Keratinocyte (primary cell): ENCODE measurements around the gene C15orf61. TPM values are rescaled to one million over a fixed set of nuclear protein-coding genes. Genes with fewer than 3 reads are reported as not detected.

Experiments
- DNase-seq: peaks from one replicate; pipeline ENCODE4 v3.0.0-alpha.2; 2011; ENCODE audit warnings: low read depth, missing footprints, low spot score
- FAIRE-seq: peaks from 2 replicates; lab custom pipeline; 2011; peaks lifted over from hg19 to GRCh38; lab: Jason Lieb, UNC
- H2AFZ ChIP-seq: 2 replicates; pipeline ENCODE4 v1.6.0; 2012; ENCODE audit warnings: low read length, control low read depth, inconsistent platforms; ENCODE audit not compliant: control insufficient read depth
- H3K27ac ChIP-seq: 2 replicates; pipeline ENCODE4 v1.5.1; 2011; ENCODE audit warnings: low read length; ENCODE audit not compliant: control insufficient read depth, insufficient read depth
- H3K27me3 ChIP-seq: 3 replicates; pipeline ENCODE4 v1.6.0; 2011; ENCODE audit warnings: low read length; ENCODE audit not compliant: control insufficient read depth, insufficient read depth; ENCODE audit errors: extremely low read depth
- H3K36me3 ChIP-seq, 2 experiments: 2 replicates in 1 of 2; 3 replicates in 1 of 2; pipeline ENCODE4 v1.5.1; 2011; ENCODE audit warnings: low read length in 2 of 2, mild to moderate bottlenecking in 1 of 2; ENCODE audit not compliant: control insufficient read depth in 2 of 2, insufficient read depth in 2 of 2; ENCODE audit errors: extremely low read depth in 1 of 2
- H3K4me1 ChIP-seq: 3 replicates; pipeline ENCODE4 v1.5.1; 2011; ENCODE audit warnings: low read length; ENCODE audit not compliant: control insufficient read depth, insufficient read depth; ENCODE audit errors: extremely low read depth
- H3K4me2 ChIP-seq: 3 replicates; pipeline ENCODE4 v1.6.0; 2011; ENCODE audit warnings: low read depth, low read length; ENCODE audit not compliant: control insufficient read depth, insufficient read depth; ENCODE audit errors: extremely low read depth
- H3K4me3 ChIP-seq, 3 experiments: fragments of 200-600 bp in 1 of 3; sonication (generic) in 1 of 3; 2 replicates in 2 of 3; 3 replicates in 1 of 3; pipeline ENCODE4 v1.5.1; 2011 to 2016; ENCODE audit warnings: low read length in 3 of 3, mild to moderate bottlenecking in 3 of 3, control low read depth in 2 of 3, inconsistent platforms in 1 of 3, low read depth in 1 of 3, mixed read lengths in 1 of 3, mixed run types in 1 of 3, moderate library complexity in 1 of 3; ENCODE audit not compliant: control insufficient read depth in 2 of 3, insufficient read depth in 2 of 3; ENCODE audit errors: extremely low read depth in 1 of 3
- H3K79me2 ChIP-seq: 2 replicates; pipeline ENCODE4 v1.6.0; 2012; ENCODE audit warnings: low read length; ENCODE audit not compliant: control insufficient read depth, insufficient read depth
- H3K9ac ChIP-seq: 3 replicates; pipeline ENCODE4 v1.6.0; 2011; ENCODE audit warnings: low read length; ENCODE audit not compliant: control insufficient read depth, insufficient read depth; ENCODE audit errors: extremely low read depth
- H3K9me1 ChIP-seq: 3 replicates; pipeline ENCODE4 v1.6.0; 2011; ENCODE audit warnings: low read length; ENCODE audit not compliant: control insufficient read depth, insufficient read depth; ENCODE audit errors: extremely low read depth
- H3K9me3 ChIP-seq: 2 replicates; pipeline ENCODE4 v1.5.1; 2012; ENCODE audit warnings: low read depth, low read length; ENCODE audit not compliant: control insufficient read depth
- H4K20me1 ChIP-seq: 3 replicates; pipeline ENCODE4 v1.6.0; 2011; ENCODE audit warnings: low read length; ENCODE audit not compliant: control insufficient read depth, insufficient read depth; ENCODE audit errors: extremely low read depth
- EZH2 ChIP-seq: IDR thresholded peaks from one replicate; pipeline ENCODE4 v1.6.1; 2012; ENCODE audit warnings: inconsistent platforms, mild to moderate bottlenecking, low read length, moderate library complexity
- dilution Hi-C: fragments of 300-500 bp; cut with MboI; formaldehyde crosslinking; loops from one replicate; pipeline ENCODE4 v1.7.0; 2020; ENCODE audit warnings: low sequenced_read_pairs; ENCODE audit not compliant: extremely low pct_ligation_motif_present
- polyA plus RNA-seq, 5 experiments: library from polyadenylated mRNA; depleted of rRNA in 3 of 5; stranded (reverse) in 3 of 5; stranded (forward) in 1 of 5; unstranded in 1 of 5; fragments of >200 nt; gene quantifications; 1 replicate in 1 of 5; 2 replicates in 3 of 5; 3 replicates in 1 of 5; pipeline versions ENCODE4 v1.2.1 to v1.2.3, GENCODE V29; 2011 to 2012; ENCODE audit warnings: missing spikeins in 2 of 5, low read depth in 1 of 5, low replicate concordance in 1 of 5
- TF ChIP-seq, protein P1 (sequence below), 3 experiments: IDR thresholded peaks in 1 of 3; conservative IDR thresholded peaks in 1 of 3; optimal IDR thresholded peaks in 1 of 3; 2 replicates in 2 of 3; 3 replicates in 1 of 3; pipeline versions ENCODE3 to v1.5.1; 2011; ENCODE audit warnings: low read length in 3 of 3, mild to moderate bottlenecking in 3 of 3, moderate library complexity in 2 of 3, control low read depth in 1 of 3, inconsistent platforms in 1 of 3; ENCODE audit not compliant: insufficient read depth in 2 of 3; ENCODE audit errors: extremely low read depth in 1 of 3

C15orf61 gene
- polyA plus RNA-seq, 1 donor (not counting 4 experiments of a cell fraction or from before 2014, with no cell fraction given) = 2.6 TPM

DNA sequence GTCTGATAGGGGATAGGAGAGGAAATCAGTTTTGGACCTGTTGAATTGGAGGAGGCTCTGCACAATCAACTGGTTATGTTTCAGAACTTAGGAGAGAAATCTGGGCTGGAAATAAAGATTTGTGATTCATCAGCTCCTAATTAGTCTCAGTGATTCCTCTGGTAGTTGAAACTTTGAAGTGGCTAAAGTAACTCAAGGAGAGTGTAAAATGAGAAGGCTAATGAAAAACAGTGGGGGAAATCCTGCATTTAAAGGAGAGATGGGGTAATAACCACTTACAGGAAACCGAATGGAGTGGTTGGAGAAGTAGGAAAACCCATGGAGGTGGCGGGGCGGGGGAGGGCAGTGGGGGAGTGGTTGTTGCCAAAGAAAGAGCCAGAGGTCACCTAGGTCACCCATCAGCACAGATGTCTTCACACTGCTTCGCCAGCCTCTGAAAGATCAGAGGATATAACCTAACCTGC lies 54.1 kb downstream of the C15orf61 start:
- Histone ChIP-seq H3K79me2 (no peaks in the 10 kb centered on the region), H3K9ac (no peak overlapping the region), H3K4me3 (no peak overlapping the region), H3K9me3 (no peaks in the 10 kb centered on the region), H3K27me3 (no peaks in the 10 kb centered on the region), H3K27ac (no peak overlapping the region), H3K36me3 (no peaks in the 10 kb centered on the region), H2AFZ (no peak overlapping the region), H3K4me1 (no peaks in the 10 kb centered on the region), H4K20me1 (no peaks in the 10 kb centered on the region), H3K4me2 (no peak overlapping the region), H3K9me1 (no peaks in the 10 kb centered on the region)
- dilution Hi-C loops = no loop called here
- DNase-seq = no peak
- TF ChIP-seq EZH2 = no peak
- TF ChIP-seq, protein P1, sequence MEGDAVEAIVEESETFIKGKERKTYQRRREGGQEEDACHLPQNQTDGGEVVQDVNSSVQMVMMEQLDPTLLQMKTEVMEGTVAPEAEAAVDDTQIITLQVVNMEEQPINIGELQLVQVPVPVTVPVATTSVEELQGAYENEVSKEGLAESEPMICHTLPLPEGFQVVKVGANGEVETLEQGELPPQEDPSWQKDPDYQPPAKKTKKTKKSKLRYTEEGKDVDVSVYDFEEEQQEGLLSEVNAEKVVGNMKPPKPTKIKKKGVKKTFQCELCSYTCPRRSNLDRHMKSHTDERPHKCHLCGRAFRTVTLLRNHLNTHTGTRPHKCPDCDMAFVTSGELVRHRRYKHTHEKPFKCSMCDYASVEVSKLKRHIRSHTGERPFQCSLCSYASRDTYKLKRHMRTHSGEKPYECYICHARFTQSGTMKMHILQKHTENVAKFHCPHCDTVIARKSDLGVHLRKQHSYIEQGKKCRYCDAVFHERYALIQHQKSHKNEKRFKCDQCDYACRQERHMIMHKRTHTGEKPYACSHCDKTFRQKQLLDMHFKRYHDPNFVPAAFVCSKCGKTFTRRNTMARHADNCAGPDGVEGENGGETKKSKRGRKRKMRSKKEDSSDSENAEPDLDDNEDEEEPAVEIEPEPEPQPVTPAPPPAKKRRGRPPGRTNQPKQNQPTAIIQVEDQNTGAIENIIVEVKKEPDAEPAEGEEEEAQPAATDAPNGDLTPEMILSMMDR (optimal IDR thresholded peaks at IDR 0.05 in 1 of 3, IDR thresholded peaks at IDR 0.05 in 1 of 3, conservative IDR thresholded peaks at IDR 0.05 in 1 of 3; ENCODE audit: extremely low read depth in 1 of 3, insufficient read depth in 2 of 3, low read length in 3 of 3) = no peak
- no peak for FAIRE-seq

DNA sequence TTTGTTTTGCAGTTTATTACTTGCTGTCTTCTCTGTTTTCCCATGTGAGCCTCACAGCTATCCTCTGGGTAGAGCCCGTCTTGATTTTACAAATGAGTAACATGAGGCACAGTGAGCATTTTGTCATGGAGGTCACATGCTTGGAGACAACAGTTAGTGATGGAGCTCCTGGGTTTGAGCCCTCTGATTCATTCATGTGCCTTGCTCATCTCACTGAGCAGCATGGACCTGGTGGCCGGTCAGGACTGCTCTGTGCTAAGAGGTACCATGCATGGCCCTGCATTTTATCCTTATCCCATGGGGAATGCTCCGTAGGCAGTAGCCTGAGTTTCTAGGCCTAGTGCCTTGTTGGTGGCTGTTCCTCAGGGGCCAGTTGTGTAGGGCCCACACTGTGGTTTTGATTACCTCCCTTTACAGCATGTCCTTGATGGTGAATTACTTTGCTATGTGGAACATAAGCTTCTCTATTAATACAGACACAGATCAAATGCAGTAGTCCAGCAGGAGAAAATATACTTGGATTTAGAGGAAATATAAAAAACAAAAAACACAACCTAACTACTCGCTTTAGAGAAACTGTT lies 57.2 kb downstream of the C15orf61 start:
- no peak overlapping the region for H3K4me2 ChIP-seq
- H3K36me3 ChIP-seq = no peaks in the 10 kb centered on the region
- dilution Hi-C loops = no loop called here
- no peak for TF ChIP-seq EZH2
- H3K79me2 ChIP-seq = no peaks in the 10 kb centered on the region
- H2AFZ ChIP-seq = no peak overlapping the region
- no peaks in the 10 kb centered on the region for H3K9me3 ChIP-seq
- no peak overlapping the region for H3K27ac ChIP-seq
- no peak overlapping the region for H3K4me3 ChIP-seq
- no peaks in the 10 kb centered on the region for H4K20me1 ChIP-seq
- no peak for FAIRE-seq
- no peak overlapping the region for H3K9ac ChIP-seq
- no peak for DNase-seq
- no peaks in the 10 kb centered on the region for H3K4me1 ChIP-seq
- H3K9me1 ChIP-seq = no peaks in the 10 kb centered on the region
- no peaks in the 10 kb centered on the region for H3K27me3 ChIP-seq

DNA sequence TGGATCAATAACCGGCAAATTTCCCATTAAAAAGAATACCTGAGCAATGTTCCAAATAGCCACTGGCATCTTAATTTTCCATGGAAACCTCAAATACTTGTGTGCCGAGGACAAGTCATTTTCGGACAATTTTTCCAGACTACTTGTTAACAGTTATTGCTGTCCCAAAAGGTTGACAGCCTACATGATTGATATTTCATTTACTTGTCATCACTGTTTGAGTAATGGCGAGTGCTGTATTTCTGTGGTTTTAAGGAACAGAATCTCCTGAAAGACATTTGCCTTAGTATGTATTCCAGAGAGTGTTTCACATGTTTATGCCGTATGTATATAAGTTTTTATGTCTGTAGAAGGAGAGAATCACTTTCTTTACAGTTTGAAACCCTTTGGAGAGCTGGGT lies 58.2 kb downstream of the C15orf61 start:
- no peaks in the 10 kb centered on the region for H4K20me1 ChIP-seq
- no peak overlapping the region for H3K4me2 ChIP-seq
- no peaks in the 10 kb centered on the region for H3K27me3 ChIP-seq
- H3K4me3 ChIP-seq = no peak overlapping the region
- H3K9me3 ChIP-seq = no peaks in the 10 kb centered on the region
- H3K79me2 ChIP-seq = no peaks in the 10 kb centered on the region
- H3K27ac ChIP-seq = no peak overlapping the region
- H2AFZ ChIP-seq = no peak overlapping the region
- DNase-seq (no peak), FAIRE-seq (no peak)
- H3K9me1 ChIP-seq = no peaks in the 10 kb centered on the region
- H3K36me3 ChIP-seq = no peaks in the 10 kb centered on the region
- H3K4me1 ChIP-seq = no peaks in the 10 kb centered on the region
- dilution Hi-C loops = no loop called here
- TF ChIP-seq EZH2 = no peak
- TF ChIP-seq, protein P1 (optimal IDR thresholded peaks at IDR 0.05 in 1 of 3, IDR thresholded peaks at IDR 0.05 in 1 of 3, conservative IDR thresholded peaks at IDR 0.05 in 1 of 3; ENCODE audit: extremely low read depth in 1 of 3, insufficient read depth in 2 of 3, low read length in 3 of 3) = no peak
- no peak overlapping the region for H3K9ac ChIP-seq
